Uterus (tissue), 2 donors: ENCODE data around the gene MTUS2.

ENCODE experiments used
- POLR2A ChIP-seq, 2 donors: fragments of 450-650 bp; IDR thresholded peaks; one replicate each; pipeline ENCODE4 v1.6.1; 2016; ENCODE audit warnings: antibody characterized with exemption in 2 of 2, mild to moderate bottlenecking in 1 of 2, moderate library complexity in 1 of 2
- TF ChIP-seq, protein P1 (sequence below), 4 experiments: fragments of 200-600 bp in 2 of 4; fragments of 450-650 bp in 2 of 4; sonication (generic) in 2 of 4; IDR thresholded peaks; one replicate each; pipeline ENCODE4 v1.5.1; 2016 to 2019; ENCODE audit warnings: antibody characterized with exemption in 4 of 4, mild to moderate bottlenecking in 2 of 4, moderate library complexity in 1 of 4

GRCh38 chr13:29046588-29046987 lies 226.4 kb downstream of the MTUS2 start:
- TF ChIP-seq, protein P1, sequence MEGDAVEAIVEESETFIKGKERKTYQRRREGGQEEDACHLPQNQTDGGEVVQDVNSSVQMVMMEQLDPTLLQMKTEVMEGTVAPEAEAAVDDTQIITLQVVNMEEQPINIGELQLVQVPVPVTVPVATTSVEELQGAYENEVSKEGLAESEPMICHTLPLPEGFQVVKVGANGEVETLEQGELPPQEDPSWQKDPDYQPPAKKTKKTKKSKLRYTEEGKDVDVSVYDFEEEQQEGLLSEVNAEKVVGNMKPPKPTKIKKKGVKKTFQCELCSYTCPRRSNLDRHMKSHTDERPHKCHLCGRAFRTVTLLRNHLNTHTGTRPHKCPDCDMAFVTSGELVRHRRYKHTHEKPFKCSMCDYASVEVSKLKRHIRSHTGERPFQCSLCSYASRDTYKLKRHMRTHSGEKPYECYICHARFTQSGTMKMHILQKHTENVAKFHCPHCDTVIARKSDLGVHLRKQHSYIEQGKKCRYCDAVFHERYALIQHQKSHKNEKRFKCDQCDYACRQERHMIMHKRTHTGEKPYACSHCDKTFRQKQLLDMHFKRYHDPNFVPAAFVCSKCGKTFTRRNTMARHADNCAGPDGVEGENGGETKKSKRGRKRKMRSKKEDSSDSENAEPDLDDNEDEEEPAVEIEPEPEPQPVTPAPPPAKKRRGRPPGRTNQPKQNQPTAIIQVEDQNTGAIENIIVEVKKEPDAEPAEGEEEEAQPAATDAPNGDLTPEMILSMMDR (IDR thresholded peaks at IDR 0.05): no peak
- no peak for TF ChIP-seq POLR2A (IDR thresholded peaks at IDR 0.05)
